OCI-LY7 (cell line): ENCODE results near the gene PLCZ1.

Experiments
- CTCF ChIP-seq: fragments of 200-600 bp; sonication (generic); conservative IDR thresholded peaks from 2 replicates; pipeline ENCODE4 v1.5.1; 2014; ENCODE audit warnings: mild to moderate bottlenecking, antibody characterized with exemption, low read length, moderate library complexity, mixed read lengths
- EZH2phosphoT487 ChIP-seq: fragments of 200-600 bp; sonication (generic); IDR thresholded peaks from 2 replicates; pipeline ENCODE4 v1.6.1; 2018; ENCODE audit warnings: low read depth, borderline replicate concordance, mild to moderate bottlenecking, mixed run types, antibody characterized with exemption, low read length, moderate library complexity, mixed read lengths

GRCh38 chr12:18646286-18646890 lies 91.4 kb downstream of the PLCZ1 start:
- no peak for TF ChIP-seq CTCF
- no peak for TF ChIP-seq EZH2phosphoT487
